B cell (primary cell): ENCODE measurements around the gene TMEM131. TPM values are rescaled to one million over a fixed set of nuclear protein-coding genes. Genes with fewer than 3 reads are reported as not detected.

Source experiments
- ATAC-seq: fragments of 200-7000 bp; cut with Tn5 transposase; one replicate; pipeline ENCODE4 v1.10.0; 2021; ENCODE audit warnings: low read depth, mild to moderate bottlenecking, moderate number of reproducible peaks, moderate library complexity
- CTCF ChIA-PET: fragments of 350-600 bp; sonication (Branson Sonifier 250); formaldehyde crosslinking; loops from one replicate; lab custom pipeline; 2021; ENCODE audit warnings: antibody characterized with exemption, inconsistent platforms; lab: Charles Lee
- POLR2A ChIA-PET: fragments of 350-600 bp; sonication (Branson Sonifier 250); formaldehyde crosslinking; loops from one replicate; lab custom pipeline; 2021; ENCODE audit warnings: antibody characterized with exemption; lab: Charles Lee
- DNase-seq: peaks from one replicate; pipeline ENCODE4 v3.0.0; 2013
- H2AFZ ChIP-seq: 2 replicates; pipeline ENCODE4 v1.6.1; 2012; ENCODE audit warnings: mild to moderate bottlenecking, low read depth, low read length; ENCODE audit not compliant: insufficient read depth, poor library complexity, severe bottlenecking
- H3K27ac ChIP-seq, 2 donors: 1 replicate in 1 of 2; 2 replicates in 1 of 2; pipeline ENCODE4 v1.5.1; 2012 to 2013; ENCODE audit warnings: low read length in 2 of 2, mild to moderate bottlenecking in 2 of 2, moderate library complexity in 1 of 2
- H3K27me3 ChIP-seq, 4 experiments: fragments of 200-600 bp in 1 of 4; sonication (generic) in 1 of 4; replicated peaks in 1 of 4; 1 replicate in 2 of 4; 2 replicates in 2 of 4; pipeline versions ENCODE4 v1.6.1 to v1.7.0; 2013 to 2016; ENCODE audit warnings: low read length in 3 of 4, mild to moderate bottlenecking in 2 of 4, mixed read lengths in 1 of 4, moderate library complexity in 1 of 4; ENCODE audit not compliant: insufficient read depth in 4 of 4, control insufficient read depth in 3 of 4; ENCODE audit errors: control extremely low read depth in 1 of 4
- H3K36me3 ChIP-seq, 2 experiments: replicated peaks in 1 of 2; 1 replicate in 1 of 2; 2 replicates in 1 of 2; pipeline versions ENCODE4 v1.6.1 to v1.7.1; 2013; ENCODE audit warnings: low read length in 1 of 2; ENCODE audit not compliant: insufficient read depth in 2 of 2, control insufficient read depth in 1 of 2; ENCODE audit errors: control extremely low read depth in 1 of 2, extremely low read depth in 1 of 2
- H3K4me1 ChIP-seq, 2 donors: fragments of 200-600 bp in 1 of 2; sonication (generic) in 1 of 2; 1 replicate in 1 of 2; 2 replicates in 1 of 2; pipeline versions ENCODE4 v1.5.1 to v1.6.1; 2013 to 2017; ENCODE audit warnings: low read length in 2 of 2; ENCODE audit not compliant: control insufficient read depth in 2 of 2, insufficient read depth in 2 of 2
- H3K4me2 ChIP-seq: replicated peaks from 2 replicates; pipeline ENCODE3; 2012; ENCODE audit warnings: mild to moderate bottlenecking, low read depth, low read length; ENCODE audit not compliant: poor library complexity, severe bottlenecking
- H3K4me3 ChIP-seq, 5 experiments: fragments of 200-600 bp in 1 of 5; sonication (generic) in 1 of 5; 1 replicate in 3 of 5; 2 replicates in 2 of 5; pipeline versions ENCODE4 v1.5.1 to v1.7.0; 2011 to 2016; ENCODE audit warnings: low read length in 4 of 5, mild to moderate bottlenecking in 4 of 5, low read depth in 2 of 5, control low read depth in 1 of 5, moderate library complexity in 1 of 5; ENCODE audit not compliant: insufficient read depth in 1 of 5; ENCODE audit errors: control extremely low read depth in 1 of 5, extremely low read depth in 1 of 5
- H3K79me2 ChIP-seq: fragments of 200-600 bp; sonication (generic); one replicate; pipeline ENCODE4 v1.6.0; 2016; ENCODE audit warnings: low read length; ENCODE audit not compliant: control insufficient read depth, insufficient read depth
- H3K9ac ChIP-seq: fragments of 200-600 bp; sonication (generic); 2 replicates; pipeline ENCODE4 v1.6.1; 2017; ENCODE audit warnings: mild to moderate bottlenecking, low read length, moderate library complexity
- H3K9me3 ChIP-seq, 3 donors: one replicate each; pipeline versions ENCODE4 v1.6.1 to v1.7.1; 2013; ENCODE audit warnings: low read length in 2 of 3; ENCODE audit not compliant: control insufficient read depth in 2 of 3, insufficient read depth in 1 of 3; ENCODE audit errors: control extremely low read depth in 1 of 3
- H4K20me1 ChIP-seq: 2 replicates; pipeline ENCODE4 v1.6.0; 2012; ENCODE audit warnings: mild to moderate bottlenecking, low read length; ENCODE audit not compliant: insufficient read depth, control insufficient read depth, poor library complexity, severe bottlenecking
- H3K27ac Mint-ChIP-seq: one replicate; pipeline ENCODE4 v1.8.0; 2021; ENCODE audit warnings: mixed read lengths
- H3K27me3 Mint-ChIP-seq: one replicate; pipeline ENCODE4 v1.8.0; 2021; ENCODE audit warnings: mixed read lengths
- H3K4me1 Mint-ChIP-seq: one replicate; pipeline ENCODE4 v1.8.0; 2021; ENCODE audit warnings: mixed read lengths
- H3K4me3 Mint-ChIP-seq: one replicate; pipeline ENCODE4 v1.8.0; 2021; ENCODE audit warnings: mixed read lengths
- H3K9me3 Mint-ChIP-seq: one replicate; pipeline ENCODE4 v1.8.0; 2022; ENCODE audit warnings: mixed read lengths; ENCODE audit not compliant: insufficient read depth
- EZH2 ChIP-seq: IDR thresholded peaks from 2 replicates; pipeline ENCODE4 v1.6.1; 2012; ENCODE audit warnings: borderline replicate concordance, low read depth, mild to moderate bottlenecking, moderate library complexity, low read length; ENCODE audit not compliant: insufficient read depth, poor library complexity, severe bottlenecking
- WGBS: methylation state at CpG from one replicate; pipeline ENCODE4 v1.1.5; 2013; ENCODE audit warnings: missing lambda C conversion rate; ENCODE audit not compliant: insufficient coverage; 5-methylcytosine and 5-hydroxymethylcytosine counted together
- intact Hi-C: fragments of 100-400 bp; cut with micrococcal nuclease; formaldehyde crosslinking; loops from one replicate; pipeline ENCODE4 v1.10.0; 2022
- polyA plus RNA-seq: library from polyadenylated mRNA; depleted of rRNA; stranded (reverse); fragments of >200 nt; gene quantifications from 2 replicates; pipeline ENCODE4 v1.2.3, GENCODE V29; 2012
- total RNA-seq, 2 donors: library from RNA; stranded (reverse); fragments of 120-200 nt in 1 of 2; gene quantifications; 1 replicate in 1 of 2; 2 replicates in 1 of 2; pipeline versions ENCODE4 v1.2.3 to v1.2.4, GENCODE V29; 2013 to 2022
- TF ChIP-seq, protein P1 (sequence below): fragments of 200-600 bp; IDR thresholded peaks from one replicate; pipeline ENCODE4 v1.8.0; 2022; ENCODE audit warnings: antibody characterized with exemption, mild to moderate bottlenecking

The TMEM131 gene
- total and polyA plus RNA-seq, 2 donors (not counting 1 experiment from before 2014, with no cell fraction given) = 24.3 to 101 TPM

- H2AFZ ChIP-seq = no peak overlapping the region
- peak overlapping the region; percentile 46 for H3K27ac Mint-ChIP-seq
- no peaks in the 10 kb centered on the region for H3K79me2 ChIP-seq
- TF ChIP-seq, protein P1, sequence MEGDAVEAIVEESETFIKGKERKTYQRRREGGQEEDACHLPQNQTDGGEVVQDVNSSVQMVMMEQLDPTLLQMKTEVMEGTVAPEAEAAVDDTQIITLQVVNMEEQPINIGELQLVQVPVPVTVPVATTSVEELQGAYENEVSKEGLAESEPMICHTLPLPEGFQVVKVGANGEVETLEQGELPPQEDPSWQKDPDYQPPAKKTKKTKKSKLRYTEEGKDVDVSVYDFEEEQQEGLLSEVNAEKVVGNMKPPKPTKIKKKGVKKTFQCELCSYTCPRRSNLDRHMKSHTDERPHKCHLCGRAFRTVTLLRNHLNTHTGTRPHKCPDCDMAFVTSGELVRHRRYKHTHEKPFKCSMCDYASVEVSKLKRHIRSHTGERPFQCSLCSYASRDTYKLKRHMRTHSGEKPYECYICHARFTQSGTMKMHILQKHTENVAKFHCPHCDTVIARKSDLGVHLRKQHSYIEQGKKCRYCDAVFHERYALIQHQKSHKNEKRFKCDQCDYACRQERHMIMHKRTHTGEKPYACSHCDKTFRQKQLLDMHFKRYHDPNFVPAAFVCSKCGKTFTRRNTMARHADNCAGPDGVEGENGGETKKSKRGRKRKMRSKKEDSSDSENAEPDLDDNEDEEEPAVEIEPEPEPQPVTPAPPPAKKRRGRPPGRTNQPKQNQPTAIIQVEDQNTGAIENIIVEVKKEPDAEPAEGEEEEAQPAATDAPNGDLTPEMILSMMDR = no peak
- no peak for TF ChIP-seq EZH2
- peak overlapping the region in 1 of 2 donors; percentile 60 for H3K27ac ChIP-seq
- H3K9ac ChIP-seq = no peak overlapping the region
- no peaks in the 10 kb centered on the region for H3K27me3 Mint-ChIP-seq
- 62% methylated on average over 22 of the region's 23 CpGs for WGBS
- no peaks in the 10 kb centered on the region for H3K4me1 Mint-ChIP-seq
- CTCF ChIA-PET = no interaction called here
- no peak overlapping the region for H3K4me3 Mint-ChIP-seq
- intact Hi-C loops = no loop called here
- H3K4me3 ChIP-seq = no peak overlapping the region
- peak overlapping the region; percentile 29 for H3K4me2 ChIP-seq
- no peaks in the 10 kb centered on the region for H3K9me3 ChIP-seq
- H3K36me3 ChIP-seq = peaks cover under 1 to 96% of the 10 kb centered on the region in 2 experiments
- DNase-seq = no peak
- H3K27me3 ChIP-seq = no peaks in the 10 kb centered on the region
- no peaks in the 10 kb centered on the region for H3K4me1 ChIP-seq
- H3K9me3 Mint-ChIP-seq = no peaks in the 10 kb centered on the region
- ATAC-seq = no peak
- H4K20me1 ChIP-seq = no peaks in the 10 kb centered on the region
- POLR2A ChIA-PET = no interaction called here
Measured at GRCh38 chr2:97761192-97761591, 234.6 kb downstream of the TMEM131 start.

GRCh38 chr2:97760480-97761049 lies 235.2 kb downstream of the TMEM131 start:
- Histone ChIP-seq H3K9ac (no peak overlapping the region), H3K27me3 (no peaks in the 10 kb centered on the region), H2AFZ (no peak overlapping the region), H3K4me2 (peak overlapping the region; percentile 29), H3K36me3 (peaks cover 0 to 95% of the 10 kb centered on the region in 2 experiments), H3K9me3 (no peaks in the 10 kb centered on the region), H4K20me1 (no peaks in the 10 kb centered on the region), H3K79me2 (no peaks in the 10 kb centered on the region), H3K4me3 (no peak overlapping the region), H3K27ac (peak overlapping the region in 1 of 2 donors; percentile 60), H3K4me1 (no peaks in the 10 kb centered on the region)
- POLR2A ChIA-PET = no interaction called here
- Mint-ChIP-seq H3K27me3 (no peaks in the 10 kb centered on the region), H3K4me1 (no peaks in the 10 kb centered on the region), H3K4me3 (no peak overlapping the region), H3K27ac (peak overlapping the region; percentile 46), H3K9me3 (no peaks in the 10 kb centered on the region)
- DNase-seq = no peak
- 98% methylated on average over 17 of the region's 17 CpGs for WGBS
- no peak for TF ChIP-seq EZH2
- TF ChIP-seq, protein P1 = no peak
- intact Hi-C loops = no loop called here
- ATAC-seq = no peak
- CTCF ChIA-PET = no interaction called here
